Femur (tissue), 1 donor: ENCODE results near the gene SAFB2.

Source experiments
- DNase-seq: peaks from one replicate; pipeline ENCODE4 v3.0.0-alpha.2; 2017

The SAFB2 gene

GRCh38 chr19:5579286-5579685 lies 43.3 kb downstream of the SAFB2 start:
- DNase-seq, result no peak

- peak; percentile 82 for DNase-seq
Observed at GRCh38 chr19:5578097-5578846, 44.3 kb downstream of the SAFB2 start.

- DNase-seq, result no peak
Observed at GRCh38 chr19:5575590-5575989, 47.0 kb downstream of the SAFB2 start.

- no peak for DNase-seq
Observed at GRCh38 chr19:5572556-5573286, 49.9 kb downstream of the SAFB2 start.

- DNase-seq, result no peak
Observed at GRCh38 chr19:5571777-5572176, 50.8 kb downstream of the SAFB2 start.

GRCh38 chr19:5567970-5568407 lies 54.6 kb downstream of the SAFB2 start:
- DNase-seq, result no peak

- no peak for DNase-seq
Observed at GRCh38 chr19:5567360-5567969, 55.1 kb downstream of the SAFB2 start, which contains the start of gene TINCR. Gene TINCR, minus strand, starts transcription at chr19:5567953.

- no peak for DNase-seq
Observed at GRCh38 chr19:5564930-5565329, 57.6 kb downstream of the SAFB2 start.

GRCh38 chr19:5563935-5564612 lies 58.5 kb downstream of the SAFB2 start:
- no peak for DNase-seq

- DNase-seq, result no peak
Observed at GRCh38 chr19:5563008-5563431, 59.6 kb downstream of the SAFB2 start.

GRCh38 chr19:5562280-5562679 lies 60.3 kb downstream of the SAFB2 start:
- no peak for DNase-seq

GRCh38 chr19:5561559-5561958 lies 61.0 kb downstream of the SAFB2 start:
- no peak for DNase-seq

GRCh38 chr19:5560156-5560555 lies 62.4 kb downstream of the SAFB2 start:
- DNase-seq, result no peak

- DNase-seq, result no peak
Observed at GRCh38 chr19:5559804-5560133, 62.8 kb downstream of the SAFB2 start.

- no peak for DNase-seq
Observed at GRCh38 chr19:5558101-5558621, 64.4 kb downstream of the SAFB2 start.

- peak; percentile 45 for DNase-seq
Observed at GRCh38 chr19:5557691-5558090, 64.9 kb downstream of the SAFB2 start.

- DNase-seq, result no peak
Observed at GRCh38 chr19:5554828-5555227, 67.7 kb downstream of the SAFB2 start.

- no peak for DNase-seq
Observed at GRCh38 chr19:5553892-5554291, 68.7 kb downstream of the SAFB2 start.

- DNase-seq, result no peak
Observed at GRCh38 chr19:5547881-5548280, 74.7 kb downstream of the SAFB2 start.

GRCh38 chr19:5545984-5546383 lies 76.6 kb downstream of the SAFB2 start:
- no peak for DNase-seq

- DNase-seq, result no peak
Observed at GRCh38 chr19:5545051-5545450, 77.5 kb downstream of the SAFB2 start.

- no peak for DNase-seq
Observed at GRCh38 chr19:5542665-5543064, 79.9 kb downstream of the SAFB2 start.

GRCh38 chr19:5541456-5541855 lies 81.1 kb downstream of the SAFB2 start:
- DNase-seq, result no peak
